GM12892 (cell line): ENCODE data around the gene EPB41L1.

Experiments used
- POLR2A ChIP-seq: IDR thresholded peaks from 2 replicates; pipeline ENCODE4 v1.6.1; 2011; ENCODE audit warnings: low read depth, low read length, control low read depth
- POLR2AphosphoS5 ChIP-seq: IDR thresholded peaks from 2 replicates; pipeline ENCODE4 v1.6.1; 2011; ENCODE audit warnings: low read depth, low read length, control low read depth

DNA sequence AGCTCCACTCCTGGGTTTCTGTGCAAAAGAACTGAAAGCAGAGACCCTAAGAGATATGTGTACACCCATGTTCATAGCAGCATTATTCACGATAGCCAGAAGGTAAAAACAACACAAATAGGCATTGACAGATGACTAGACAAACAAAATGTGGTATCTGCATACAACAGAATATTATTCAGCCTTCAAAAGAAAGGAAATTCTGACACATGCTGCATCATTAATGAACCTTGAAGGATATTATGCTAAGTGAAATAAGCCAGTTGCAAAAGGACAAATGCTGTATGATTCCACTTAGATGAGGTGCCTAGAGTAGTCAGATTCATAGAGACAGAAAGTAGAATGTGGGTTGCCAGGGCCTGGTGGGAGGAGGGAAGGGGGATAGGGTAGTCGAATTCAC is 99.5 kb downstream of the EPB41L1 start:
- TF ChIP-seq POLR2AphosphoS5 = no peak
- TF ChIP-seq POLR2A = no peak
